Stimulated activated CD4-positive, alpha-beta T cell treated with anti-CD3 and anti-CD28 coated beads, Interleukin-15, amount 100 ng/mL, for 48 hours (primary cell): Measurements from ENCODE around the gene LAMA4.

Experiments used
- DNase-seq, 2 donors: peaks; one replicate each; pipeline ENCODE4 v3.0.0-alpha.2; 2020; ENCODE audit warnings: low read depth in 2 of 2

LAMA4 gene

DNA sequence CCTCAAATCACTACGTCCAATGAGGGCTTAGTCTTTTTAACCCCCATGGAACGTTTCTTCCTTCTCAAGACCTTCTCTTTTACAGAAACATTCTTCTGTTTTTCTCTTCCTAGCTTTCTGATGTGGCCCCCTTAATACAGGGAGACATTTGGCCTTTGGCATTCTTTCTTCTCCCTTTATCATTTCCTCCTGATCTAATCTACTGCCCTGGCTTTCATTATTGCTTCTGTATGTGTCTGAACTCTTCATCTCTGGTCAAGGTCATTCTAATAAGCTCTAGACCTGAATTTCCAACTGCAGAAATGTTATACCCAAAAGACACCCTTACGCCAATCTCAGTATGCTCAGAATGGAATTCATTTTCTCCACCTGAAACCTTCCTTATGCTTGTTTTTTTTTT lies 18.4 kb upstream of the LAMA4 start:
- no peak for DNase-seq

DNA sequence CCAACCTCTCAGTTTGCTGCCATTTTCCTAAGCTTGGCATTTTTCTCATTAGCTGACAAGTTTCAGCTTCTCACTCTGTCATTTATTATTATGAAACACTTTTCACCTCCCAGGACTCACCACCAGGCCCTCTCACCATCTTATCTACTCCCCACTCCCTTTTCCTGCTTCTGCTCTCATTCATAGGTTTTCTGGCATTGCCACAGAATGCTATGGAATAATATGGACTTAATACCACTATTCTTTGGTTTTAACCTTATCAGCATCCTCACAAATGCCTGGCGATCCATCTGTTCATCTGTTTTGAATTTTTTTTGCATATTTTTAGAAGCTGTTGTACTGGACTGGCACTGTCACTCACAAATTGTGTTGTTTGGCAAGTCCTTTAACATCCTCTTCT lies 16.4 kb upstream of the LAMA4 start:
- no peak for DNase-seq

GRCh38 chr6:112269979-112270566 lies 15.7 kb upstream of the LAMA4 start:
- DNase-seq = no peak

DNA sequence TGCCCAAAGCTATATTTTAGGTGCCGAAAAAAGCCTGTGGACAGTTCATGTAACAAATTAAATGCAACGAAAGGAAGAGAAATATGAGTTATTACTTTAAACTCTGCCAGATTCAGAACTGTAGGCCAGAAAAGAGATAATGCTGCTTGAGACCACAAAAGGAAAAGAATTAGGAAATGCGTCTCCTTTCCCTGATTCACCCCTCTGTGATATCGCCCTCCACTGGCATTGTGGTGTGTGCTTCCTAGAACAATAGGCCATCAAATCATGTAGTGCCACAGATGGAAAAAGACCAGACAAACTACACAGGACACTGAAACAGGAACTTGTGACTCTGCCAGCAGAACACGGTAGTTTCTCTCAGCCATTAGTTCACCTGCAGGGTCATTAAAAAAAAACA lies 14.7 kb upstream of the LAMA4 start:
- no peak for DNase-seq

DNA sequence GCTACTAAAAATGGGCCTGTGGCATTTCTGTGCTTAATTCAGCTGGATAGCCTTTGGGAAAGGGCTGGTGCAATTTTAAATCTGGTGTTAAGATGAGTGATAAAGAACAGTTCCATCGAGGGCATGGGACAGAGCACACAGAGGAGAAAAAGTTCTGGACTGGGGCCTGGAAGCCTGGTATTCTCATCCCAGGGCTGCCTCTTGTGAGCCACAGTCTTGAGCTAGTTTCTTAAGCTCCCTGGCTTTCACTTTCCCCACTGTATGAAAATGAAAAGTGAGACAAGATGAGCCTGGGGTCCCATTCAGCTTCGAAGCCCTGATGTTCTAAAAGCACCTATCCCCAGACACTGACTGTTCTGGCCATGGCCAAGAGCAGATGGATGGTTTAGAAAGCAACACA lies 14.3 kb upstream of the LAMA4 start:
- no peak for DNase-seq

GRCh38 chr6:112268019-112268418 lies 13.7 kb upstream of the LAMA4 start:
- DNase-seq = no peak

DNA sequence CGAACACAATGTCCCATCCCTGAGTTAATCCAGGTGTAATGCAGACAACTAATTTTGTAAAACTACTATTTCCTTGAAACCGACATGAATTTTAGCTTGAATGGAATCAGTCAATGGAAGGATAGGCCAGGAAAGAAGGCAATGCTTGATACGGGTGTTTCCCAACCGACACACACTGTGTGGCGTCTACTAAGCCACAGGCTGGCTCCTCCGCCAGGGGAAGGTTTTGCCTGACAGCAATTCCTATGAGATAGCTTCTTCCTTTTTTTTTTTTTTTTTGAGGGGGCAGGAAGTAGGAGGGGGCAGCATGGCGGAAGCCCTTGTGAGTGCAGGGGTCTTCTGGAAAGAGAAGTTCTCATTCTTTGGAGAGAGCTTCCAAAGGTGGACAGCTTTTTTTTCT lies 12.0 kb upstream of the LAMA4 start:
- DNase-seq = no peak

GRCh38 chr6:112259337-112259675 lies 4.9 kb upstream of the LAMA4 start:
- no peak for DNase-seq

DNA sequence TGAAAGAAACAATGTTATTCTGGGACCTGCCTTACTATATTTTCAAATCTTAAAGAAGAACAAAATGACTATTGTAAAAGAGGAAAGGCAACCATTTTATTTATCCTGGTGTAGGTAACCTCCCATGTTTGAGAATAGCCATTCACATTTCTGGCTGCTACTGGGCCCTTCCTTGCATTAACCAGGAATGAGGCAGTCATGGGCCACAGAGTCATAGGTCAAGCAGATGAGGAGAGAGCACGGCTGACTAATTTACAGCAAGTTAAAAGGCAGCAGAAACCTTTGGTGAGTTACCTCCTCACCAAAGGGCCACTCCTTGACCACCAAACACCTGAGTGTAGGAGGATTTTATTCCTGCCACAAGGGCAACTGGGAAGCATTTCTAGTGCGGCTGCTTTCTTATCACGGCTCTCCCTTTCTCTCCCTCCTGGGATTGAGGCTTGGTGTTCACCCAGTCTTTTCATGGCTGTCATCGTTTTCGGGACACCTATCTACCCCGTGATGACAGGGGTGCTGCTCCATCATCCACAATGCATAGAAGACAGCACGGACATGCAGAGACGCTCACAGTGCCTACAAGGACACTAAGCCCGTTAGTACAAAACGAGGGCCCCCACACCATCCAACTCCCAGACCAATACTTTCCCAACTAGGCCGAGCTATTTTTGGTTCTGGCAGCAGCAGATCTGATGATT lies 4.4 kb upstream of the LAMA4 start:
- DNase-seq = no peak

- no peak for DNase-seq
Measured at GRCh38 chr6:112257178-112257855, 3.0 kb upstream of the LAMA4 start.

DNA sequence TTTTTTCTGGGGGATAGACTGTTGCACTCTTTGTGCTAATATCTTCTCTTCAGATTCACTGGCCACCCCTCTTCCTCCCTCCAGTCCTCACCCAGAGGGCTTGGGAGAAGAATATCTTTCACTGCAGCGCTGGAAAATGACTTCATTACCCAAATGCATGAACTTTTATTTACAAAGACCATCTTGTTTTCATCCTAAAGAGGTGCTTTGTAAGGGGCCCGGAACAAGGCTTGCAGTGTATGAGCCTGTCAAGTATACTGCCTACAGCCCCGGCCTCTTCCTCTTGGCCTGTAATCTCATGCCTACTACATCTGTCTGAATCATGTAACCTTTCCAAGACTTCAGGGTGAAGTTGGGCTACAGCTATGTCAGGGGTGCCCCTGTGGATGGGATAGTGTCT lies 554 bp upstream of the LAMA4 start:
- no peak for DNase-seq

GRCh38 chr6:112253498-112253840 lies 898 bp downstream of the LAMA4 start:
- DNase-seq = no peak

- DNase-seq = no peak
Measured at GRCh38 chr6:112252571-112253497, 1.5 kb downstream of the LAMA4 start.

- DNase-seq = no peak
Measured at GRCh38 chr6:112251171-112251875, 3.0 kb downstream of the LAMA4 start.

DNA sequence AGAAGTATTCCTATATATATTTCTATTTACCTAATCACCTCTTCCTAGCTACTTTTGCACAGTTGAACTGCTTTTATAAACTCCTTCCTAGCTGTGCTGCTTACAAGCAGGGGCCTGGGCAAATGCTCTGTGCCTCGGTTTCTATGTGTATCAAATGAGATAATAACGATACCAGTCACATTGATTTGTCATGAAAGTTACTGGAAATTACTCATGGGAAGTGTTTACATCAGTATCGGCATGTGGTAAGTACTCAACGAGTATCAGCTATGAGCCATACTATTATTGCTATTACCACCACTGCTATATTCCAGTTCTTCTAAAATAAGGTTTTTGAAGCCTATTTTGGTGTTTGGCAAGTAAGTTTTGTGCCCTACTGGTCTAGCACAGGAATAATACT lies 4.9 kb downstream of the LAMA4 start:
- no peak for DNase-seq

DNA sequence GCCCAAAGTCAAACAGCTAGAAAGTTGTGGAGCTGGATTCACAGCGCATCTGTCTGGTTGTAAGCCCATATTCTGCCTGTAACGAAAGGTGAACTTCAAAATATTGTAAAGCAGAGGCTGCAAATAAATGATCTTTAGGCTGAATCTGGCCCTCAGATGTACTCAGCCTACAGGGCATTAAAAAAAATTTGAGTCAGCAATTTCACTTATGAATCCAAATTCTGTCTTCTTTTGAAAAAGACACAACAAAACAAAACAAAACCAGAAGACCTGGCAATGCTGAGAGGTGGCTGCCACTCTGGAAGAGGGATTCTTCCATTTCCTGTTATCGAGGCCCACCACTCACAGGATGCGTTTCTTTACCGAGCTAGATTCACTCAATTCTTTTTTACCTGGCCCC lies 7.1 kb downstream of the LAMA4 start:
- no peak for DNase-seq

GRCh38 chr6:112245511-112246203 lies 8.7 kb downstream of the LAMA4 start:
- DNase-seq = no peak

GRCh38 chr6:112243861-112244827 lies 10.2 kb downstream of the LAMA4 start:
- no peak for DNase-seq

DNA sequence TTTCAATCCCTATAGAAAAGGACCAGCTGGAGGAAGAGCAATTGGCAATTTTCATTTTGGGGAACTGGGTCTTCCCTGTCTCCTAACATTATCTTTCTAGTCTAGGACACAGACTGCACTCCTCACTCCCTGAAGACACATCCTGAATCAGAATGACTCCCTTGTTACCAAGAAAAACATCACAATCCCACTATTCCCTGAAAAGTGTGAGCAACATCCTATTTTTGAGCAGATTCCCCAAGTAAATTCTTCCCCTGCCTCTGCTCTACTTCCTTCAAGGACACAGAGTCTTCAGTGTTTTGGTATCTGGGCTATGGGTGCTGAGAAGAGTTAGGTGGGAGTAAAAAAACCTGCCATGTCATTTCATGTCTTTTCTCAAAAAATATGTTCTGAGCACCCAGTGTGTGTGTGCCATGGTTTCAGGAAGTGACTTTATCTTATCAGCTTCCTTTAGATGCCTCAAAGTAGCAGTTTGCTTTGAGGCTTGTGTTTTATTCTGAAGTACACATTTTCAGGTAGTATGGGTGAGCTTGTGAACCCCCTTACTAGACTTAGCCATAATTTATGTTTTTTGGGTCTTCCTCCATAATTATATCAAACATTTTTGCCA lies 12.4 kb downstream of the LAMA4 start:
- no peak for DNase-seq

DNA sequence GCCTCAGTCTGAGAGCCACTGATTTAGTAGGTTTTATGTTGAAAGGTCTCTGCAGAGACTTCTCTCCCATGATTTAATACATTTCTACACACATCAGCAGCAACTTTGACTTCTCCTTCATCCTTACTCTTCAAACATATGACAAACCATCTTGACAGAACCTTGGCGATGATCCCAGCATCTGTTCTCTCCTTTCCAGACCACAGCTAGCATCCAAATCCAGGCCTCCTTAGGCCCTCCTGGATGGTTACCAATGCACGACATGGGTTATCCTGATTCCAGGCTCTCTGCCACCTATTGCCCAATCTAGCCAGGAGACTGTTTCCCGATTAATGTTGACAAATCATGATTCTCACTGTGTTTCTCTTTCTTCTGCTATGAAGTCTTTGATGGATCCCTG lies 16.8 kb downstream of the LAMA4 start:
- DNase-seq = no peak
